HepG2 (cell line): Measurements from ENCODE around the gene PA2G4. TPM values are rescaled to one million over a fixed set of nuclear protein-coding genes. Genes with fewer than 3 reads are reported as not detected.

Experiments used
- ADNP ChIP-seq: sonication (generic); formaldehyde crosslinking; IDR thresholded peaks from 2 replicates; pipeline ENCODE4 v1.4.0; 2020; ENCODE audit warnings: missing genetic modification reagents
- ARNT ChIP-seq: fragments of 450-650 bp; IDR thresholded peaks from 2 replicates; pipeline ENCODE4 v1.6.1; 2017
- CENPX ChIP-seq: sonication (generic); formaldehyde crosslinking; IDR thresholded peaks from 2 replicates; pipeline ENCODE4 v1.9.0; 2021; ENCODE audit warnings: mild to moderate bottlenecking, missing genetic modification reagents, moderate library complexity
- EP300 ChIP-seq, 3 experiments: sonication (generic) in 1 of 3; formaldehyde crosslinking in 1 of 3; IDR thresholded peaks; 2 replicates each; pipeline versions ENCODE4 v1.5.1 to v1.6.1; 2011 to 2020; ENCODE audit warnings: low read depth in 2 of 3, low read length in 2 of 3, borderline replicate concordance in 1 of 3, improper control_type of control experiment in 1 of 3, mild to moderate bottlenecking in 1 of 3, missing genetic modification reagents in 1 of 3, moderate library complexity in 1 of 3
- FLYWCH1 ChIP-seq: sonication (generic); formaldehyde crosslinking; IDR thresholded peaks from 2 replicates; pipeline ENCODE4 v1.8.1; 2023; ENCODE audit warnings: mild to moderate bottlenecking, missing genetic modification reagents
- GATAD1 ChIP-seq: IDR thresholded peaks from 2 replicates; pipeline ENCODE4 v1.6.1; 2016; ENCODE audit warnings: missing genetic modification reagents, missing compliant biosample characterization
- HNF4A ChIP-seq: sonication (generic); formaldehyde crosslinking; IDR thresholded peaks from 2 replicates; pipeline ENCODE4 v1.4.0; 2020; ENCODE audit warnings: missing genetic modification reagents
- KDM4B ChIP-seq: sonication (generic); formaldehyde crosslinking; IDR thresholded peaks from 2 replicates; pipeline ENCODE4 v1.4.0; 2020; ENCODE audit warnings: missing genetic modification reagents
- MED1 ChIP-seq: sonication (generic); formaldehyde crosslinking; IDR thresholded peaks from 2 replicates; pipeline ENCODE4 v1.4.0; 2020; ENCODE audit warnings: missing genetic modification reagents
- PPARG ChIP-seq: conservative IDR thresholded peaks from 2 replicates; pipeline ENCODE4 v1.6.1; 2016; ENCODE audit warnings: missing biosample characterization, missing genetic modification reagents
- REL ChIP-seq: sonication (generic); formaldehyde crosslinking; conservative IDR thresholded peaks from 2 replicates; pipeline ENCODE4 v1.8.0; 2022; ENCODE audit warnings: mild to moderate bottlenecking, missing genetic modification reagents, moderate library complexity
- SNAPC2 ChIP-seq: sonication (generic); formaldehyde crosslinking; IDR thresholded peaks from 2 replicates; pipeline ENCODE4 v1.8.1; 2022; ENCODE audit warnings: mild to moderate bottlenecking, missing genetic modification reagents
- SRF ChIP-seq: IDR thresholded peaks from 2 replicates; pipeline ENCODE4 v1.6.1; 2011; ENCODE audit warnings: mild to moderate bottlenecking, low read depth, low read length, moderate library complexity
- TCF7 ChIP-seq: sonication (generic); IDR thresholded peaks from 2 replicates; pipeline ENCODE4 v1.6.1; 2016; ENCODE audit warnings: antibody characterized with exemption, low read depth
- ZNF674 ChIP-seq: sonication (generic); formaldehyde crosslinking; IDR thresholded peaks from 2 replicates; pipeline ENCODE4 v1.5.0; 2020; ENCODE audit warnings: low read depth, mild to moderate bottlenecking, missing genetic modification reagents
- polyA plus RNA-seq, 8 experiments: library from polyadenylated mRNA; depleted of rRNA in 3 of 8; stranded (reverse) in 7 of 8; unstranded in 1 of 8; fragments of >200 nt; fragmentation: Illumina TruSeq in 4 of 8; extraction: Trizol in 4 of 8; gene quantifications; 2 replicates each; pipeline versions ENCODE4 v1.2.1 to v1.2.3, GENCODE V29; 2011 to 2016; ENCODE audit warnings: low read depth in 4 of 8, missing spikeins in 1 of 8, mixed read lengths in 1 of 8; ENCODE audit not compliant: insufficient read depth in 1 of 8
- total RNA-seq, 5 experiments: library from RNA; depleted of rRNA; stranded (reverse); fragments of >200 nt; fragmentation: Illumina TruSeq; extraction: Trizol; gene quantifications; 2 replicates each; pipeline ENCODE4 v1.2.3, GENCODE V29; 2016; ENCODE audit warnings: low read depth in 1 of 5
- TF ChIP-seq, protein P1 (sequence below): sonication (generic); formaldehyde crosslinking; IDR thresholded peaks from 2 replicates; pipeline ENCODE4 v1.8.1; 2023; ENCODE audit warnings: missing genetic modification reagents, mild to moderate bottlenecking, borderline replicate concordance
- TF ChIP-seq, protein P2 (sequence below): IDR thresholded peaks from 2 replicates; pipeline ENCODE4 v1.6.1; 2016; ENCODE audit warnings: control low read depth
- TF ChIP-seq, protein P3 (sequence below): sonication (generic); formaldehyde crosslinking; IDR thresholded peaks from 2 replicates; pipeline ENCODE4 v1.9.0; 2021; ENCODE audit warnings: missing genetic modification reagents, mild to moderate bottlenecking, borderline replicate concordance
- TF ChIP-seq, protein P4 (sequence below): sonication (generic); formaldehyde crosslinking; IDR thresholded peaks from 2 replicates; pipeline ENCODE4 v1.8.1; 2023; ENCODE audit warnings: mild to moderate bottlenecking, inconsistent platforms, moderate library complexity, missing genetic modification reagents, borderline replicate concordance
- TF ChIP-seq, protein P5 (sequence below): sonication (generic); formaldehyde crosslinking; IDR thresholded peaks from 2 replicates; pipeline ENCODE4 v1.5.1; 2020; ENCODE audit warnings: mild to moderate bottlenecking, moderate library complexity, missing genetic modification reagents
- TF ChIP-seq, protein P6 (sequence below): sonication (generic); formaldehyde crosslinking; IDR thresholded peaks from 2 replicates; pipeline ENCODE4 v1.4.0; 2020; ENCODE audit warnings: missing genetic modification reagents, borderline replicate concordance

PA2G4 gene
- total and polyA plus RNA-seq, 2 of the 13 experiments (the other 11 are each of a cell fraction or from before 2014, with no cell fraction given): 147 to 240 TPM

DNA sequence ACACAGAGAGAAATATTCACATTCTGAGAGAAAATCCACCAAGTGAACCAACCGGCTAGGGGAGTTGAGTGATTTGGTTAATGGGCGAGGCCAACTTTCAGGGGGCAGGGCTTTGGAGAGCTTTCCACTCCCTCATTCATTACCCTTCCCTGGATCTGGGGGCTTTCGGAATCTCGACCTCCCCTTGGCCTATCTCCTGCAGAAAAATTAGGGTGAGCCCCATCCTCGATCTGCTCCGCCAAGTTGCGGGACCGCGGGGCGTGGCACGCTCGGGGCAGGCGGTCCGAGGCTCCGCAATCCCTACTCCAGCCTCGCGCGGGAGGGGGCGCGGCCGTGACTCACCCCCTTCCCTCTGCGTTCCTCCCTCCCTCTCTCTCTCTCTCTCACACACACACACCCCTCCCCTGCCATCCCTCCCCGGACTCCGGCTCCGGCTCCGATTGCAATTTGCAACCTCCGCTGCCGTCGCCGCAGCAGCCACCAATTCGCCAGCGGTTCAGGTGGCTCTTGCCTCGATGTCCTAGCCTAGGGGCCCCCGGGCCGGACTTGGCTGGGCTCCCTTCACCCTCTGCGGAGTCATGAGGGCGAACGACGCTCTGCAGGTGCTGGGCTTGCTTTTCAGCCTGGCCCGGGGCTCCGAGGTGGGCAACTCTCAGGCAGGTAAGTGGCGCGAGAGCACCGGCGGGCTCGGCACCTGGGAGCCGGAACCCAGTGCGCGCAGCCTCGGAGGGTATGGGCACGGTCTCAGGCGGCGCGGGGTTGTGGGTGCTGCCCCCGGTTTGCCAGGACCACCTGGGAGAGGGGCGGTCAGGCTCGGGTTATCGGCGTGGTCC lies 24.4 kb upstream of the PA2G4 start, which contains the start of gene ERBB3 (continued):
- TF ChIP-seq, protein P1, sequence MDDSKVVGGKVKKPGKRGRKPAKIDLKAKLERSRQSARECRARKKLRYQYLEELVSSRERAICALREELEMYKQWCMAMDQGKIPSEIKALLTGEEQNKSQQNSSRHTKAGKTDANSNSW: no peak
- TF ChIP-seq, protein P2, sequence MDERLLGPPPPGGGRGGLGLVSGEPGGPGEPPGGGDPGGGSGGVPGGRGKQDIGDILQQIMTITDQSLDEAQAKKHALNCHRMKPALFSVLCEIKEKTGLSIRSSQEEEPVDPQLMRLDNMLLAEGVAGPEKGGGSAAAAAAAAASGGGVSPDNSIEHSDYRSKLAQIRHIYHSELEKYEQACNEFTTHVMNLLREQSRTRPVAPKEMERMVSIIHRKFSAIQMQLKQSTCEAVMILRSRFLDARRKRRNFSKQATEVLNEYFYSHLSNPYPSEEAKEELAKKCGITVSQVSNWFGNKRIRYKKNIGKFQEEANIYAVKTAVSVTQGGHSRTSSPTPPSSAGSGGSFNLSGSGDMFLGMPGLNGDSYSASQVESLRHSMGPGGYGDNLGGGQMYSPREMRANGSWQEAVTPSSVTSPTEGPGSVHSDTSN (CRISPR knock-in tag): no peak
- no peak for TF ChIP-seq KDM4B (CRISPR knock-in tag)
- TF ChIP-seq SNAPC2 (CRISPR knock-in tag): peak; percentile 73; the same call in 1 of the 2 replicates
- TF ChIP-seq, protein P3, sequence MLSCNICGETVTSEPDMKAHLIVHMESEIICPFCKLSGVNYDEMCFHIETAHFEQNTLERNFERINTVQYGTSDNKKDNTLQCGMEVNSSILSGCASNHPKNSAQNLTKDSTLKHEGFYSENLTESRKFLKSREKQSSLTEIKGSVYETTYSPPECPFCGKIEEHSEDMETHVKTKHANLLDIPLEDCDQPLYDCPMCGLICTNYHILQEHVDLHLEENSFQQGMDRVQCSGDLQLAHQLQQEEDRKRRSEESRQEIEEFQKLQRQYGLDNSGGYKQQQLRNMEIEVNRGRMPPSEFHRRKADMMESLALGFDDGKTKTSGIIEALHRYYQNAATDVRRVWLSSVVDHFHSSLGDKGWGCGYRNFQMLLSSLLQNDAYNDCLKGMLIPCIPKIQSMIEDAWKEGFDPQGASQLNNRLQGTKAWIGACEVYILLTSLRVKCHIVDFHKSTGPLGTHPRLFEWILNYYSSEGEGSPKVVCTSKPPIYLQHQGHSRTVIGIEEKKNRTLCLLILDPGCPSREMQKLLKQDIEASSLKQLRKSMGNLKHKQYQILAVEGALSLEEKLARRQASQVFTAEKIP: no peak
- no peak for TF ChIP-seq EP300 (IDR thresholded peaks at IDR 0.05; ENCODE audit: low read depth in 2 of 2, low read length in 2 of 2)
- TF ChIP-seq EP300 (CRISPR knock-in tag; IDR thresholded peaks at IDR 0.05; ENCODE audit: borderline replicate concordance): no peak
- peak; percentile 60 for TF ChIP-seq GATAD1 (CRISPR knock-in tag)
- peak; percentile 81 for TF ChIP-seq MED1 (CRISPR knock-in tag)
- peak; percentile 60 for TF ChIP-seq HNF4A (CRISPR knock-in tag)
- TF ChIP-seq ZNF674: no peak
- TF ChIP-seq, protein P4, sequence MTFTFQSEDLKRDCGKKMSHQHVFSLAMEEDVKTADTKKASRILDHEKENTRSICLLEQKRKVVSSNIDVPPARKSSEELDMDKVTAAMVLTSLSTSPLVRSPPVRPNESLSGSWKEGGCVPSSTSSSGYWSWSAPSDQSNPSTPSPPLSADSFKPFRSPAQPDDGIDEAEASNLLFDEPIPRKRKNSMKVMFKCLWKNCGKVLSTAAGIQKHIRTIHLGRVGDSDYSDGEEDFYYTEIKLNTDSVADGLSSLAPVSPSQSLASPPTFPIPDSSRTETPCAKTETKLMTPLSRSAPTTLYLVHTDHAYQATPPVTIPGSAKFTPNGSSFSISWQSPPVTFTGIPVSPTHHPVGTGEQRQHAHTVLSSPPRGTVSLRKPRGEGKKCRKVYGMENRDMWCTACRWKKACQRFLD (CRISPR knock-in tag): no peak; the same call in 1 of the 2 replicates
- TF ChIP-seq ADNP (CRISPR knock-in tag): no peak
- no peak for TF ChIP-seq CENPX
- TF ChIP-seq ARNT: no peak
- no peak for TF ChIP-seq PPARG (CRISPR knock-in tag)
- TF ChIP-seq REL: no peak; the same call in 1 of the 2 replicates
- TF ChIP-seq FLYWCH1 (CRISPR knock-in tag): peak; percentile 87; the same call in 1 of the 2 replicates
- TF ChIP-seq TCF7: no peak
- no peak for TF ChIP-seq SRF
- TF ChIP-seq, protein P5, sequence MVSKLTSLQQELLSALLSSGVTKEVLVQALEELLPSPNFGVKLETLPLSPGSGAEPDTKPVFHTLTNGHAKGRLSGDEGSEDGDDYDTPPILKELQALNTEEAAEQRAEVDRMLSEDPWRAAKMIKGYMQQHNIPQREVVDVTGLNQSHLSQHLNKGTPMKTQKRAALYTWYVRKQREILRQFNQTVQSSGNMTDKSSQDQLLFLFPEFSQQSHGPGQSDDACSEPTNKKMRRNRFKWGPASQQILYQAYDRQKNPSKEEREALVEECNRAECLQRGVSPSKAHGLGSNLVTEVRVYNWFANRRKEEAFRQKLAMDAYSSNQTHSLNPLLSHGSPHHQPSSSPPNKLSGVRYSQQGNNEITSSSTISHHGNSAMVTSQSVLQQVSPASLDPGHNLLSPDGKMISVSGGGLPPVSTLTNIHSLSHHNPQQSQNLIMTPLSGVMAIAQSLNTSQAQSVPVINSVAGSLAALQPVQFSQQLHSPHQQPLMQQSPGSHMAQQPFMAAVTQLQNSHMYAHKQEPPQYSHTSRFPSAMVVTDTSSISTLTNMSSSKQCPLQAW (CRISPR knock-in tag): peak; percentile 54
- TF ChIP-seq, protein P6, sequence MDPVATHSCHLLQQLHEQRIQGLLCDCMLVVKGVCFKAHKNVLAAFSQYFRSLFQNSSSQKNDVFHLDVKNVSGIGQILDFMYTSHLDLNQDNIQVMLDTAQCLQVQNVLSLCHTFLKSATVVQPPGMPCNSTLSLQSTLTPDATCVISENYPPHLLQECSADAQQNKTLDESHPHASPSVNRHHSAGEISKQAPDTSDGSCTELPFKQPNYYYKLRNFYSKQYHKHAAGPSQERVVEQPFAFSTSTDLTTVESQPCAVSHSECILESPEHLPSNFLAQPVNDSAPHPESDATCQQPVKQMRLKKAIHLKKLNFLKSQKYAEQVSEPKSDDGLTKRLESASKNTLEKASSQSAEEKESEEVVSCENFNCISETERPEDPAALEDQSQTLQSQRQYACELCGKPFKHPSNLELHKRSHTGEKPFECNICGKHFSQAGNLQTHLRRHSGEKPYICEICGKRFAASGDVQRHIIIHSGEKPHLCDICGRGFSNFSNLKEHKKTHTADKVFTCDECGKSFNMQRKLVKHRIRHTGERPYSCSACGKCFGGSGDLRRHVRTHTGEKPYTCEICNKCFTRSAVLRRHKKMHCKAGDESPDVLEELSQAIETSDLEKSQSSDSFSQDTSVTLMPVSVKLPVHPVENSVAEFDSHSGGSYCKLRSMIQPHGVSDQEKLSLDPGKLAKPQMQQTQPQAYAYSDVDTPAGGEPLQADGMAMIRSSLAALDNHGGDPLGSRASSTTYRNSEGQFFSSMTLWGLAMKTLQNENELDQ (CRISPR knock-in tag): no peak
